K562 (cell line): ENCODE data around the gene C1QTNF6. TPM values are rescaled to one million over a fixed set of nuclear protein-coding genes. Genes with fewer than 3 reads are reported as not detected.

ENCODE experiments used
- ATAC-seq: fragments of 200-7000 bp; cut with Tn5 transposase; 3 replicates; pipeline ENCODE4 v1.9.1; 2020; ENCODE audit warnings: moderate library complexity
- BruUV-seq: library from RNA; stranded (reverse); fragments of 400-500 nt; replicated peaks from 2 replicates; lab custom pipeline; 2021; lab: Mats Ljungman, UMichigan
- CTCF ChIA-PET: fragments of 300-600 bp; formaldehyde crosslinking; extraction: SDS; loops from one replicate; lab custom pipeline; 2021; ENCODE audit warnings: low intra/inter-chr PET ratio; lab: Yijun Ruan, JAX
- POLR2A ChIA-PET: fragments of 300-600, 350-650 bp; sonication (Branson Sonifier 250); formaldehyde crosslinking; extraction: SDS; loops from one replicate; lab custom pipeline; 2021; ENCODE audit warnings: antibody characterized with exemption, inconsistent platforms; lab: Yijun Ruan, JAX
- DNase-seq, 4 experiments: peaks; one replicate each; pipeline versions ENCODE4 v3.0.0 to v3.0.0-alpha.2; 2011 to 2018; ENCODE audit warnings: low spot score in 3 of 4, mixed read lengths in 3 of 4; ENCODE audit errors: extremely low read depth in 1 of 4
- FAIRE-seq: peaks from 2 replicates; lab custom pipeline; 2011; peaks lifted over from hg19 to GRCh38; lab: Jason Lieb, UNC
- H2AFZ ChIP-seq: 2 replicates; pipeline ENCODE4 v1.6.0; 2011; ENCODE audit warnings: low read depth, low read length, control low read depth, inconsistent platforms
- H3K27ac ChIP-seq: fragments of 200-600 bp; 3 replicates; pipeline ENCODE4 v1.8.0; 2011; ENCODE audit warnings: low read depth, mild to moderate bottlenecking, control low read depth, inconsistent platforms, low read length, moderate library complexity, mixed read lengths; ENCODE audit errors: extremely low read depth
- H3K27me3 ChIP-seq, 2 experiments: fragments of 300-600 bp in 1 of 2; 2 replicates in 1 of 2; 3 replicates in 1 of 2; pipeline versions ENCODE4 v1.6.0 to v1.8.0; 2011; ENCODE audit warnings: inconsistent platforms in 2 of 2, low read length in 2 of 2, mild to moderate bottlenecking in 1 of 2, mixed read lengths in 1 of 2, moderate library complexity in 1 of 2; ENCODE audit not compliant: control insufficient read depth in 2 of 2, insufficient read depth in 2 of 2
- H3K36me3 ChIP-seq: fragments of 300-600 bp; 3 replicates; pipeline ENCODE4 v1.8.0; 2011; ENCODE audit warnings: mild to moderate bottlenecking, low read length, inconsistent platforms; ENCODE audit not compliant: control insufficient read depth, insufficient read depth
- H3K4me1 ChIP-seq, 2 experiments: fragments of 200-600 bp in 1 of 2; replicated peaks in 1 of 2; 2 replicates in 1 of 2; 3 replicates in 1 of 2; pipeline versions ENCODE4 v1.5.1 to v1.8.0; 2011; ENCODE audit warnings: inconsistent platforms in 2 of 2, low read length in 2 of 2, mild to moderate bottlenecking in 1 of 2, mixed read lengths in 1 of 2, moderate library complexity in 1 of 2; ENCODE audit not compliant: control insufficient read depth in 2 of 2, insufficient read depth in 2 of 2
- H3K4me2 ChIP-seq: 2 replicates; pipeline ENCODE4 v1.6.1; 2011; ENCODE audit warnings: low read length, control low read depth, inconsistent platforms, mixed read lengths; ENCODE audit not compliant: insufficient read depth
- H3K4me3 ChIP-seq: fragments of 200-600 bp; sonication (generic), shearing (Covaris generic); 2 replicates; pipeline ENCODE4 v1.5.1; 2016; ENCODE audit warnings: control low read depth, inconsistent platforms
- H3K79me2 ChIP-seq: fragments of 200-600 bp; 3 replicates; pipeline ENCODE4 v1.8.0; 2011; ENCODE audit warnings: low read length, inconsistent platforms; ENCODE audit not compliant: control insufficient read depth, insufficient read depth
- H3K9ac ChIP-seq, 2 experiments: 2 replicates each; pipeline versions ENCODE4 v1.6.0 to v1.6.1; 2011; ENCODE audit warnings: low read depth in 2 of 2, low read length in 2 of 2, control low read depth in 1 of 2, inconsistent platforms in 1 of 2, mild to moderate bottlenecking in 1 of 2, mixed read lengths in 1 of 2; ENCODE audit not compliant: insufficient read depth in 1 of 2
- H3K9me1 ChIP-seq: one replicate; pipeline ENCODE4 v1.6.0; 2011; ENCODE audit warnings: inconsistent platforms, mild to moderate bottlenecking, low read length, moderate library complexity; ENCODE audit not compliant: control insufficient read depth, insufficient read depth
- H3K9me3 ChIP-seq: replicated peaks from 2 replicates; pipeline ENCODE4 v1.5.1; 2011; ENCODE audit warnings: low read depth, low read length, inconsistent platforms; ENCODE audit not compliant: control insufficient read depth, insufficient read depth
- H4K20me1 ChIP-seq: replicated peaks from 2 replicates; pipeline ENCODE4 v1.6.1; 2011; ENCODE audit warnings: low read length, inconsistent platforms, mixed read lengths; ENCODE audit not compliant: control insufficient read depth, insufficient read depth
- EGR1 ChIP-seq: fragments of 450-650 bp; conservative IDR thresholded peaks from 2 replicates; pipeline ENCODE4 v1.6.1; 2017; ENCODE audit warnings: mild to moderate bottlenecking
- WGBS: fragments of 100-300 bp; shearing (Covaris generic); methylation state at CpG from one replicate; pipeline ENCODE4 v1.1.6; 2016; ENCODE audit warnings: low coverage, mixed read lengths; ENCODE audit not compliant: insufficient coverage; ENCODE audit errors: missing lambda C conversion rate; 5-methylcytosine and 5-hydroxymethylcytosine counted together
- in situ Hi-C: fragments of 300-500 bp; cut with MboI; formaldehyde crosslinking; loops from 4 replicates; pipeline ENCODE4 v1.15.0; 2018; ENCODE audit warnings: inconsistent platforms, mixed read lengths
- intact Hi-C: fragments of 100-400 bp; cut with micrococcal nuclease; formaldehyde crosslinking; loops from 2 replicates; pipeline ENCODE4 v1.14.2; 2022
- polyA plus RNA-seq, 8 experiments: library from polyadenylated mRNA; depleted of rRNA in 4 of 8; stranded (reverse) in 5 of 8; unstranded in 3 of 8; fragments of >200 nt; fragmentation: Nextera tagmentation in 2 of 8; fragmentation: Illumina TruSeq in 1 of 8; extraction: Ambion mirVana in 2 of 8; extraction: Trizol in 1 of 8; gene quantifications; 2 replicates each; pipeline versions ENCODE4 v1.2.1 to v1.2.3, GENCODE V29; 2011 to 2014; ENCODE audit warnings: inconsistent platforms in 1 of 8, missing spikeins in 1 of 8
- total RNA-seq, 7 experiments: library from RNA; depleted of rRNA in 6 of 7; stranded (reverse); fragments of >200 nt in 6 of 7; fragmentation: Illumina TruSeq in 2 of 7; extraction: Trizol in 2 of 7; gene quantifications; 2 replicates each; pipeline versions ENCODE4 v1.2.1 to v1.2.3, GENCODE V29; 2011 to 2021; ENCODE audit warnings: low replicate concordance in 1 of 7
- TF ChIP-seq, protein P1 (sequence below), 3 experiments: IDR thresholded peaks in 2 of 3; conservative IDR thresholded peaks in 1 of 3; 2 replicates each; pipeline ENCODE4 v1.5.1; 2011 to 2012; ENCODE audit warnings: low read length in 3 of 3, mild to moderate bottlenecking in 3 of 3, control low read depth in 2 of 3, improper control_type of control experiment in 1 of 3, inconsistent platforms in 1 of 3, low read depth in 1 of 3, mixed read lengths in 1 of 3, moderate library complexity in 1 of 3; ENCODE audit not compliant: insufficient read depth in 2 of 3
- TF ChIP-seq, protein P2 (sequence below): fragments of 450-650 bp; IDR thresholded peaks from 2 replicates; pipeline ENCODE4 v1.6.1; 2016; ENCODE audit warnings: low read depth
- TF ChIP-seq, protein P3 (sequence below): fragments of 450-650 bp; IDR thresholded peaks from 2 replicates; pipeline ENCODE4 v1.6.1; 2017; ENCODE audit warnings: mild to moderate bottlenecking, moderate library complexity

C1QTNF6 gene
- total and polyA plus RNA-seq, 9 of the 15 experiments (the other 6 are each of a cell fraction or from before 2014, with no cell fraction given): 0.18 to 0.92 (median 0.55) TPM

DNA sequence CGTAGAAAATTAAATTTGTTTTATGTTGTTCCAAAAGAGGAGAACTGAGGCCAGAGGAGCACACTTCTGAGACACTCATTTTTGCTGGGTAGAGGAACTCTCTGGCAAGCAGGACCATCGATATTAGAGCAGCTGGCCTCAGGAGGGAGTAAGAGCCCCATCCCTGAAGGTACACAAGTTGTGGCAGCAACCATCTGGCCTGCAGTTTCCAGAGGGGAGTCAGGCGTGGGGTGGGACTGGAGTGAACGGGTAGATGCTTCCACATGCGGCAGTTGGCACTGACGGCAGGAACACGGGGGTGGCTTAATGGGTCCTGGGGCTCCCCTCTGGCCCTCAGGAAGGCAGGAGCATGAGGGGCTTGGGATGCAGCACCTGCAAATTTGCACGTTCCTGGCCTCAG lies 37.4 kb upstream of the C1QTNF6 start:
- no peaks in the 10 kb centered on the region for H3K9me1 ChIP-seq
- in situ Hi-C loops: no loop called here
- DNase-seq (no peak), FAIRE-seq (no peak), ATAC-seq (no peak)
- peaks cover 12% of the 10 kb centered on the region for H3K79me2 ChIP-seq
- ChIA-PET CTCF (no interaction called here), POLR2A (interaction anchor here (0.6 to 1.6 kb wide), 3 partner anchors 9 to 650 kb away, joined by 3 to 4 read pairs (median 3); no protein-coding TSS in a partner anchor)
- peaks cover 54% of the 10 kb centered on the region; the same call in 2 of the 3 replicates for H3K36me3 ChIP-seq
- no peak overlapping the region for H2AFZ ChIP-seq
- H3K27me3 ChIP-seq: no peaks in the 10 kb centered on the region
- H3K4me2 ChIP-seq: no peak overlapping the region
- H3K9me3 ChIP-seq: no peaks in the 10 kb centered on the region
- whole genome bisulfite sequencing: 93% methylated on average over 4 of the region's 8 CpGs
- H3K9ac ChIP-seq: no peak overlapping the region
- no peak overlapping the region for H3K27ac ChIP-seq
- TSS peak; percentile 85 for BruUV-seq
- TF ChIP-seq EGR1: no peak
- TF ChIP-seq, protein P1, sequence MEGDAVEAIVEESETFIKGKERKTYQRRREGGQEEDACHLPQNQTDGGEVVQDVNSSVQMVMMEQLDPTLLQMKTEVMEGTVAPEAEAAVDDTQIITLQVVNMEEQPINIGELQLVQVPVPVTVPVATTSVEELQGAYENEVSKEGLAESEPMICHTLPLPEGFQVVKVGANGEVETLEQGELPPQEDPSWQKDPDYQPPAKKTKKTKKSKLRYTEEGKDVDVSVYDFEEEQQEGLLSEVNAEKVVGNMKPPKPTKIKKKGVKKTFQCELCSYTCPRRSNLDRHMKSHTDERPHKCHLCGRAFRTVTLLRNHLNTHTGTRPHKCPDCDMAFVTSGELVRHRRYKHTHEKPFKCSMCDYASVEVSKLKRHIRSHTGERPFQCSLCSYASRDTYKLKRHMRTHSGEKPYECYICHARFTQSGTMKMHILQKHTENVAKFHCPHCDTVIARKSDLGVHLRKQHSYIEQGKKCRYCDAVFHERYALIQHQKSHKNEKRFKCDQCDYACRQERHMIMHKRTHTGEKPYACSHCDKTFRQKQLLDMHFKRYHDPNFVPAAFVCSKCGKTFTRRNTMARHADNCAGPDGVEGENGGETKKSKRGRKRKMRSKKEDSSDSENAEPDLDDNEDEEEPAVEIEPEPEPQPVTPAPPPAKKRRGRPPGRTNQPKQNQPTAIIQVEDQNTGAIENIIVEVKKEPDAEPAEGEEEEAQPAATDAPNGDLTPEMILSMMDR (IDR thresholded peaks at IDR 0.05 in 2 of 3, conservative IDR thresholded peaks at IDR 0.05 in 1 of 3; ENCODE audit: insufficient read depth in 2 of 3, low read depth in 1 of 3, low read length in 3 of 3): peak; percentile 16 to 36 (median 29); a peak in 3 of 6 replicates
- TF ChIP-seq, protein P2, sequence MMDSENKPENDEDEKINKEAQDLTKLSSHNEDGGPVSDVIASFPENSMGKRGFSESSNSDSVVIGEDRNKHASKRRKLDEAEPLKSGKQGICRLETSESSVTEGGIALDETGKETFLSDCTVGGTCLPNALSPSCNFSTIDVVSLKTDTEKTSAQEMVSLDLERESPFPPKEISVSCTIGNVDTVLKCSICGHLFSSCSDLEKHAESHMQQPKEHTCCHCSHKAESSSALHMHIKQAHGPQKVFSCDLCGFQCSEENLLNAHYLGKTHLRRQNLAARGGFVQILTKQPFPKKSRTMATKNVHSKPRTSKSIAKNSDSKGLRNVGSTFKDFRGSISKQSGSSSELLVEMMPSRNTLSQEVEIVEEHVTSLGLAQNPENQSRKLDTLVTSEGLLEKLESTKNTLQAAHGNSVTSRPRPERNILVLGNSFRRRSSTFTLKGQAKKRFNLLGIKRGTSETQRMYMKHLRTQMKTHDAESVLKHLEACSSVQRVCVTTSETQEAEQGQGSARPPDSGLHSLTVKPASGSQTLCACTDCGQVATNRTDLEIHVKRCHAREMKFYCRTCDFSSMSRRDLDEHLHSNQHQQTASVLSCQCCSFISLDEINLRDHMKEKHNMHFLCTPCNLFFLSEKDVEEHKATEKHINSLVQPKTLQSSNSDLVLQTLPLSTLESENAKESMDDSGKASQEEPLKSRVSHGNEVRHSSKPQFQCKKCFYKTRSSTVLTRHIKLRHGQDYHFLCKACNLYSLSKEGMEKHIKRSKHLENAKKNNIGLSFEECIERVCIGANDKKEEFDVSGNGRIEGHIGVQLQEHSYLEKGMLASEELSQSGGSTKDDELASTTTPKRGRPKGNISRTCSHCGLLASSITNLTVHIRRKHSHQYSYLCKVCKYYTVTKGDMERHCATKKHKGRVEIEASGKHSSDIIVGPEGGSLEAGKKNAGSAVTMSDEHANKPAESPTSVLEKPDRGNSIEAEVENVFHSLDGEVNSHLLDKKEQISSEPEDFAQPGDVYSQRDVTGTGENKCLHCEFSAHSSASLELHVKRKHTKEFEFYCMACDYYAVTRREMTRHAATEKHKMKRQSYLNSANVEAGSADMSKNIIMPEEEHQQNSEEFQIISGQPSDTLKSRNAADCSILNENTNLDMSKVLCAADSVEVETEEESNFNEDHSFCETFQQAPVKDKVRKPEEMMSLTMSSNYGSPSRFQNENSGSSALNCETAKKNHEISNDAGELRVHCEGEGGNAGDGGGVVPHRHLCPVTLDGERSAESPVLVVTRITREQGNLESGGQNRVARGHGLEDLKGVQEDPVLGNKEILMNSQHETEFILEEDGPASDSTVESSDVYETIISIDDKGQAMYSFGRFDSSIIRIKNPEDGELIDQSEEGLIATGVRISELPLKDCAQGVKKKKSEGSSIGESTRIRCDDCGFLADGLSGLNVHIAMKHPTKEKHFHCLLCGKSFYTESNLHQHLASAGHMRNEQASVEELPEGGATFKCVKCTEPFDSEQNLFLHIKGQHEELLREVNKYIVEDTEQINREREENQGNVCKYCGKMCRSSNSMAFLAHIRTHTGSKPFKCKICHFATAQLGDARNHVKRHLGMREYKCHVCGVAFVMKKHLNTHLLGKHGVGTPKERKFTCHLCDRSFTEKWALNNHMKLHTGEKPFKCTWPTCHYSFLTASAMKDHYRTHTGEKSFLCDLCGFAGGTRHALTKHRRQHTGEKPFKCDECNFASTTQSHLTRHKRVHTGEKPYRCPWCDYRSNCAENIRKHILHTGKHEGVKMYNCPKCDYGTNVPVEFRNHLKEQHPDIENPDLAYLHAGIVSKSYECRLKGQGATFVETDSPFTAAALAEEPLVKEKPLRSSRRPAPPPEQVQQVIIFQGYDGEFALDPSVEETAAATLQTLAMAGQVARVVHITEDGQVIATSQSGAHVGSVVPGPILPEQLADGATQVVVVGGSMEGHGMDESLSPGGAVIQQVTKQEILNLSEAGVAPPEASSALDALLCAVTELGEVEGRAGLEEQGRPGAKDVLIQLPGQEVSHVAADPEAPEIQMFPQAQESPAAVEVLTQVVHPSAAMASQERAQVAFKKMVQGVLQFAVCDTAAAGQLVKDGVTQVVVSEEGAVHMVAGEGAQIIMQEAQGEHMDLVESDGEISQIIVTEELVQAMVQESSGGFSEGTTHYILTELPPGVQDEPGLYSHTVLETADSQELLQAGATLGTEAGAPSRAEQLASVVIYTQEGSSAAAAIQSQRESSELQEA: no peak
- TF ChIP-seq, protein P3, sequence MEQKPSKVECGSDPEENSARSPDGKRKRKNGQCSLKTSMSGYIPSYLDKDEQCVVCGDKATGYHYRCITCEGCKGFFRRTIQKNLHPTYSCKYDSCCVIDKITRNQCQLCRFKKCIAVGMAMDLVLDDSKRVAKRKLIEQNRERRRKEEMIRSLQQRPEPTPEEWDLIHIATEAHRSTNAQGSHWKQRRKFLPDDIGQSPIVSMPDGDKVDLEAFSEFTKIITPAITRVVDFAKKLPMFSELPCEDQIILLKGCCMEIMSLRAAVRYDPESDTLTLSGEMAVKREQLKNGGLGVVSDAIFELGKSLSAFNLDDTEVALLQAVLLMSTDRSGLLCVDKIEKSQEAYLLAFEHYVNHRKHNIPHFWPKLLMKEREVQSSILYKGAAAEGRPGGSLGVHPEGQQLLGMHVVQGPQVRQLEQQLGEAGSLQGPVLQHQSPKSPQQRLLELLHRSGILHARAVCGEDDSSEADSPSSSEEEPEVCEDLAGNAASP: no peak
- H4K20me1 ChIP-seq: no peaks in the 10 kb centered on the region
- intact Hi-C loops: no loop called here
- H3K4me1 ChIP-seq: peaks cover 11 to 25% of the 10 kb centered on the region in 2 experiments
- H3K4me3 ChIP-seq: no peak overlapping the region
